ENCODE data around the gene RGS3. TPM values are rescaled to one million over a fixed set of nuclear protein-coding genes. Genes with fewer than 3 reads are reported as not detected.

RGS3 gene
- polyA plus RNA-seq, 1 of the 3 experiments (the other 2 are of a cell fraction): 50.6 TPM

GRCh38 chr9:113506090-113506589, 42.6 kb downstream of the RGS3 start:
- POLR2A ChIA-PET: no interaction called here
- 87% methylated on average over 6 of the region's 9 CpGs for WGBS (ENCODE audit: low lambda C conversion rate)
- no peak for DNase-seq
- H3K4me2 ChIP-seq: no peak overlapping the region
- no peak overlapping the region for H3K27ac ChIP-seq (ENCODE audit: low read depth in 2 of 2, low read length in 1 of 2)
- no peaks in the 10 kb centered on the region for H4K20me1 ChIP-seq (ENCODE audit: insufficient read depth)
- no peaks in the 10 kb centered on the region for H3K27me3 ChIP-seq (ENCODE audit: insufficient read depth)
- peaks cover 0 to 19% of the 10 kb centered on the region in 2 experiments; a peak in 1 of 4 replicates for H3K4me1 ChIP-seq (ENCODE audit: control insufficient read depth in 1 of 2, insufficient read depth in 2 of 2, low read depth in 1 of 2, low read length in 1 of 2)
- H3K79me2 ChIP-seq (ENCODE audit: insufficient read depth): no peaks in the 10 kb centered on the region
- no peaks in the 10 kb centered on the region for H3K36me3 ChIP-seq (replicated peaks in 1 of 2; ENCODE audit: control insufficient read depth in 1 of 2, insufficient read depth in 2 of 2, low read length in 1 of 2)
- no peaks in the 10 kb centered on the region for H3F3A ChIP-seq (replicated peaks; ENCODE audit: insufficient read depth)
- no peak overlapping the region for H3K9ac ChIP-seq
- no peak for TF ChIP-seq NRF1 (IDR thresholded peaks at IDR 0.05; ENCODE audit: low read depth, low read length)
- no peak for TF ChIP-seq MXI1 (IDR thresholded peaks at IDR 0.05; ENCODE audit: low read depth, low read length)
- TF ChIP-seq FOXJ3 (CRISPR knock-in tag; IDR thresholded peaks at IDR 0.05): no peak
- no peak for TF ChIP-seq NFIC (IDR thresholded peaks at IDR 0.05; ENCODE audit: borderline replicate concordance)
- TF ChIP-seq SIN3A (IDR thresholded peaks at IDR 0.05; ENCODE audit: borderline replicate concordance, low read depth, low read length): no peak
- TF ChIP-seq, protein P1, sequence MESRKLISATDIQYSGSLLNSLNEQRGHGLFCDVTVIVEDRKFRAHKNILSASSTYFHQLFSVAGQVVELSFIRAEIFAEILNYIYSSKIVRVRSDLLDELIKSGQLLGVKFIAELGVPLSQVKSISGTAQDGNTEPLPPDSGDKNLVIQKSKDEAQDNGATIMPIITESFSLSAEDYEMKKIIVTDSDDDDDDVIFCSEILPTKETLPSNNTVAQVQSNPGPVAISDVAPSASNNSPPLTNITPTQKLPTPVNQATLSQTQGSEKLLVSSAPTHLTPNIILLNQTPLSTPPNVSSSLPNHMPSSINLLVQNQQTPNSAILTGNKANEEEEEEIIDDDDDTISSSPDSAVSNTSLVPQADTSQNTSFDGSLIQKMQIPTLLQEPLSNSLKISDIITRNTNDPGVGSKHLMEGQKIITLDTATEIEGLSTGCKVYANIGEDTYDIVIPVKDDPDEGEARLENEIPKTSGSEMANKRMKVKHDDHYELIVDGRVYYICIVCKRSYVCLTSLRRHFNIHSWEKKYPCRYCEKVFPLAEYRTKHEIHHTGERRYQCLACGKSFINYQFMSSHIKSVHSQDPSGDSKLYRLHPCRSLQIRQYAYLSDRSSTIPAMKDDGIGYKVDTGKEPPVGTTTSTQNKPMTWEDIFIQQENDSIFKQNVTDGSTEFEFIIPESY (IDR thresholded peaks at IDR 0.05; ENCODE audit: borderline replicate concordance, low read depth): no peak
- no peak for TF ChIP-seq CTCF (IDR thresholded peaks at IDR 0.05)
- no peak for TF ChIP-seq EP300 (IDR thresholded peaks at IDR 0.05; ENCODE audit: borderline replicate concordance in 1 of 2, low read depth in 1 of 2, low read length in 1 of 2)
- no peak for TF ChIP-seq RXRA (IDR thresholded peaks at IDR 0.05; ENCODE audit: borderline replicate concordance, low read depth)
- TF ChIP-seq GATA2 (CRISPR knock-in tag; IDR thresholded peaks at IDR 0.05): no peak
- TF ChIP-seq RAD21 (IDR thresholded peaks at IDR 0.05; ENCODE audit: low read length): no peak
- no peak for TF ChIP-seq FOXM1 (IDR thresholded peaks at IDR 0.05; ENCODE audit: low read depth)
- no peak for TF ChIP-seq REST (IDR thresholded peaks at IDR 0.05; ENCODE audit: low read depth, low read length)
- no peak for TF ChIP-seq MAX (IDR thresholded peaks at IDR 0.05; ENCODE audit: low read depth)
- no peak for TF ChIP-seq ELF1 (IDR thresholded peaks at IDR 0.05)
- no peak for TF ChIP-seq GABPA (IDR thresholded peaks at IDR 0.05; ENCODE audit: low read depth)
- TF ChIP-seq, protein P2, sequence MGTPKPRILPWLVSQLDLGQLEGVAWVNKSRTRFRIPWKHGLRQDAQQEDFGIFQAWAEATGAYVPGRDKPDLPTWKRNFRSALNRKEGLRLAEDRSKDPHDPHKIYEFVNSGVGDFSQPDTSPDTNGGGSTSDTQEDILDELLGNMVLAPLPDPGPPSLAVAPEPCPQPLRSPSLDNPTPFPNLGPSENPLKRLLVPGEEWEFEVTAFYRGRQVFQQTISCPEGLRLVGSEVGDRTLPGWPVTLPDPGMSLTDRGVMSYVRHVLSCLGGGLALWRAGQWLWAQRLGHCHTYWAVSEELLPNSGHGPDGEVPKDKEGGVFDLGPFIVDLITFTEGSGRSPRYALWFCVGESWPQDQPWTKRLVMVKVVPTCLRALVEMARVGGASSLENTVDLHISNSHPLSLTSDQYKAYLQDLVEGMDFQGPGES (IDR thresholded peaks at IDR 0.05; ENCODE audit: low read depth, low read length): no peak
- no peak for TF ChIP-seq YY1 (IDR thresholded peaks at IDR 0.05; ENCODE audit: low read depth)
- no peak for TF ChIP-seq POLR2AphosphoS5 (IDR thresholded peaks at IDR 0.05; ENCODE audit: low read depth, low read length)
- TF ChIP-seq TAF1 (IDR thresholded peaks at IDR 0.05; ENCODE audit: borderline replicate concordance, low read depth, low read length): no peak
- H3K4me3 ChIP-seq (ENCODE audit: low read depth in 2 of 2, low read length in 1 of 2): no peak overlapping the region
- CTCF ChIA-PET: interaction anchor here (2.0 kb wide), 1 partner anchor 82 kb away, joined by 8 read pairs; no protein-coding TSS in a partner anchor
- no peaks in the 10 kb centered on the region for H3K9me3 ChIP-seq
- no peak overlapping the region for H2AFZ ChIP-seq (ENCODE audit: low read depth)
- H3K9me2 ChIP-seq: no peaks in the 10 kb centered on the region
